NCI-H510A treated with DMSO at 0.1 percent for 48 hours (cell line): ENCODE results near the gene ARFGAP2.
"Not testable (repeated sequence)": the region's sequence is repeated elsewhere in the genome, so short reads cannot be mapped to it uniquely, and the experiment has no call there.

Source experiments
- DNase-seq: peaks from one replicate; lab custom pipeline; 2025; lab: John Stamatoyannopoulos, UW

The ARFGAP2 gene

GRCh38 chr11:47176328-47177228, at the start of gene ARFGAP2:
Gene ARFGAP2 (minus strand): TSS chr11:47176879. CDS start chr11:47176853, 26 bp downstream.
- peak; percentile 7 for DNase-seq

- DNase-seq: no peak
These were observed 49.1 kb upstream of the ARFGAP2 start for GRCh38 chr11:47225552-47226400.

GRCh38 chr11:47222696-47223095, 46.0 kb upstream of the ARFGAP2 start:
- DNase-seq: no peak

- DNase-seq: no peak
These were observed 43.7 kb upstream of the ARFGAP2 start for GRCh38 chr11:47220401-47220821.

GRCh38 chr11:47216121-47216798, 39.6 kb upstream of the ARFGAP2 start:
- DNase-seq: no peak

- no peak for DNase-seq
These were observed 38.8 kb upstream of the ARFGAP2 start for GRCh38 chr11:47215366-47215910.

GRCh38 chr11:47213950-47214565, 37.4 kb upstream of the ARFGAP2 start:
- peak; percentile 26 for DNase-seq

- DNase-seq: no peak
These were observed 36.3 kb upstream of the ARFGAP2 start for GRCh38 chr11:47212938-47213337.

GRCh38 chr11:47208628-47209027, 31.9 kb upstream of the ARFGAP2 start:
- no peak for DNase-seq

- DNase-seq: not testable (repeated sequence)
These were observed 31.4 kb upstream of the ARFGAP2 start for GRCh38 chr11:47208008-47208552.

- DNase-seq: no peak
These were observed 30.8 kb upstream of the ARFGAP2 start for GRCh38 chr11:47207459-47207858.

- not testable (repeated sequence) for DNase-seq
These were observed 29.9 kb upstream of the ARFGAP2 start for GRCh38 chr11:47206577-47206976.

GRCh38 chr11:47204637-47204989, 27.9 kb upstream of the ARFGAP2 start:
- DNase-seq: no peak

GRCh38 chr11:47202576-47202975, 25.9 kb upstream of the ARFGAP2 start:
- no peak for DNase-seq

GRCh38 chr11:47201015-47201414, 24.3 kb upstream of the ARFGAP2 start:
- DNase-seq: no peak

- not testable (repeated sequence) for DNase-seq
These were observed 21.5 kb upstream of the ARFGAP2 start for GRCh38 chr11:47198161-47198560.

- no peak for DNase-seq
These were observed 15.4 kb upstream of the ARFGAP2 start for GRCh38 chr11:47192111-47192510.

- not testable (repeated sequence) for DNase-seq
These were observed 14.5 kb upstream of the ARFGAP2 start for GRCh38 chr11:47191137-47191536.

- DNase-seq: no peak
These were observed 12.6 kb upstream of the ARFGAP2 start for GRCh38 chr11:47189100-47189834.

- no peak for DNase-seq
These were observed 11.6 kb upstream of the ARFGAP2 start for GRCh38 chr11:47188259-47188658.
